Esophagus squamous epithelium (tissue), 5 donors: ENCODE results near the gene SBNO1. TPM values are rescaled to one million over a fixed set of nuclear protein-coding genes. Genes with fewer than 3 reads are reported as not detected.
"Not testable (repeated sequence)": the region's sequence is repeated elsewhere in the genome, so short reads cannot be mapped to it uniquely, and the experiment has no call there.

Experiments used
- DNase-seq: peaks from one replicate; lab custom pipeline; 2025; lab: John Stamatoyannopoulos, UW
- H3K27ac ChIP-seq, 4 donors: fragments of 200-600 bp; sonication (generic); one replicate each; pipeline ENCODE4 v1.5.1; 2016 to 2019; ENCODE audit warnings: mild to moderate bottlenecking in 1 of 4
- H3K27me3 ChIP-seq, 4 donors: fragments of 200-600 bp; sonication (generic); 1 replicate in 3 of 4; 2 replicates in 1 of 4; pipeline versions ENCODE4 v1.5.1 to v1.6.0; 2017 to 2021; ENCODE audit warnings: antibody characterized with exemption in 1 of 4
- H3K36me3 ChIP-seq, 3 donors: fragments of 200-600 bp; sonication (generic); one replicate each; pipeline ENCODE4 v1.5.1; 2016 to 2019
- H3K4me1 ChIP-seq, 3 donors: fragments of 200-600 bp; sonication (generic); one replicate each; pipeline ENCODE4 v1.5.1; 2017 to 2019
- H3K4me3 ChIP-seq, 4 donors: fragments of 200-600 bp; sonication (generic); 1 replicate in 3 of 4; 2 replicates in 1 of 4; pipeline ENCODE4 v1.5.1; 2016 to 2019; ENCODE audit warnings: mild to moderate bottlenecking in 2 of 4, moderate library complexity in 1 of 4
- H3K9me3 ChIP-seq, 3 donors: fragments of 200-600 bp; sonication (generic); one replicate each; pipeline ENCODE4 v1.5.1; 2016 to 2019
- POLR2A ChIP-seq, 4 donors: fragments of 450-650 bp; IDR thresholded peaks; one replicate each; pipeline ENCODE4 v1.6.1; 2017; ENCODE audit warnings: antibody characterized with exemption in 4 of 4, mild to moderate bottlenecking in 4 of 4, moderate library complexity in 3 of 4
- WGBS, 2 donors: methylation state at CpG; one replicate each; pipeline ENCODE4 v1.1.5; 2018; 5-methylcytosine and 5-hydroxymethylcytosine counted together
- intact Hi-C: fragments of 100-400 bp; cut with DNase I; formaldehyde crosslinking; loops from one replicate; pipeline ENCODE4 v1.15.0; 2022
- total RNA-seq, 4 donors: library from RNA; depleted of rRNA; stranded (reverse); fragments of >200 nt; gene quantifications; one replicate each; pipeline ENCODE4 v1.1.0, GENCODE V29; 2016
- TF ChIP-seq, protein P1 (sequence below), 6 experiments: fragments of 450-650 bp in 4 of 6; fragments of 200-600 bp in 2 of 6; sonication (generic) in 2 of 6; IDR thresholded peaks; one replicate each; pipeline ENCODE4 v1.5.1; 2016 to 2019; ENCODE audit warnings: antibody characterized with exemption in 6 of 6, mild to moderate bottlenecking in 4 of 6, moderate library complexity in 4 of 6
- donor health status: DM: yes; HTN: yes; CAD: no.

The SBNO1 gene
- 10 to 100 TPM; 16.8 to 26.1 (median 23.0) TPM for total RNA-seq

DNA sequence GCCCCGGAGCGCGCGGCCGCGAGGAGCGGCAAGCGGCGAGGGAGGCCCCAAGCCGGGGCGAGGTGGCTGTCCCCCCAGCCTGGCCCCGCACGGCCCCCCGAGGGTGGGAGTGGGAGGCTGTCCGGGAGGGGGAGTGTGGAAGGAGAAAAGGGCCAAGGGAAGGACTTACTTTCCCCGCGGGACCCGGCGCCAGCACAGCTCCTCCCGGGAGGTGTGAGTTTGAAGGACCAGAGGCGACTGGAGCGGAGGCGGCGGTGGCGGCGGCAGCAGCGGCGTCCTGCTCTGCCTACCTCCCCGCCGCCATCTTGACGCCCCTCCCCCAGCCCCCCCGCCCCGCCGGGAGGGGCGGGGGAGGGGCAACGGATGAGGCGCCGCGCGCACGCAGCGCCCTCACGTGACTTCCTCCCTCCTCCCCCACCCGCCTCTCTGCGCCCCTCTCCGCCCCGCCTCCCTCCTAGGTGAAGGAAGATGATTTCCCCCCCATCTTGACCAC is at the start of gene SBNO1:
SBNO1 (minus strand) TSS at position 316 of the 493 bp plus-strand sequence. CDS start 14,406 bp downstream, outside the sequence.
- Histone ChIP-seq H3K4me3 (peak within 1 kb of the TSS; percentile 79 to 97 (median 91)), H3K27ac (peak within 1 kb of the TSS; percentile 94 to 98 (median 97)), H3K4me1 (peaks cover 0 to 46% (median 15%) of the 10 kb centered on the region in 3 donors), H3K27me3 (no peaks in the 10 kb centered on the region), H3K9me3 (no peaks in the 10 kb centered on the region), H3K36me3 (peaks cover 0 to 7% (median 0%) of the 10 kb centered on the region in 3 donors)
- intact Hi-C loops, result no loop called here
- TF ChIP-seq, protein P1, sequence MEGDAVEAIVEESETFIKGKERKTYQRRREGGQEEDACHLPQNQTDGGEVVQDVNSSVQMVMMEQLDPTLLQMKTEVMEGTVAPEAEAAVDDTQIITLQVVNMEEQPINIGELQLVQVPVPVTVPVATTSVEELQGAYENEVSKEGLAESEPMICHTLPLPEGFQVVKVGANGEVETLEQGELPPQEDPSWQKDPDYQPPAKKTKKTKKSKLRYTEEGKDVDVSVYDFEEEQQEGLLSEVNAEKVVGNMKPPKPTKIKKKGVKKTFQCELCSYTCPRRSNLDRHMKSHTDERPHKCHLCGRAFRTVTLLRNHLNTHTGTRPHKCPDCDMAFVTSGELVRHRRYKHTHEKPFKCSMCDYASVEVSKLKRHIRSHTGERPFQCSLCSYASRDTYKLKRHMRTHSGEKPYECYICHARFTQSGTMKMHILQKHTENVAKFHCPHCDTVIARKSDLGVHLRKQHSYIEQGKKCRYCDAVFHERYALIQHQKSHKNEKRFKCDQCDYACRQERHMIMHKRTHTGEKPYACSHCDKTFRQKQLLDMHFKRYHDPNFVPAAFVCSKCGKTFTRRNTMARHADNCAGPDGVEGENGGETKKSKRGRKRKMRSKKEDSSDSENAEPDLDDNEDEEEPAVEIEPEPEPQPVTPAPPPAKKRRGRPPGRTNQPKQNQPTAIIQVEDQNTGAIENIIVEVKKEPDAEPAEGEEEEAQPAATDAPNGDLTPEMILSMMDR (IDR thresholded peaks at IDR 0.05), result no peak
- peak in 2 of 4 donors; percentile 83 to 87 for TF ChIP-seq POLR2A (IDR thresholded peaks at IDR 0.05)
- WGBS, 2 donors, result no CpG with 5 or more reads among the region's 47 CpGs
- DNase-seq, result peak; percentile 73

GRCh38 chr12:123410041-123410412 is 45.4 kb upstream of the SBNO1 start:
- TF ChIP-seq, protein P1 (IDR thresholded peaks at IDR 0.05), result no peak
- TF ChIP-seq POLR2A (IDR thresholded peaks at IDR 0.05), result no peak
- no peak for DNase-seq
- Histone ChIP-seq H3K27ac (peak overlapping the region in 1 of 4 donors; percentile 21), H3K36me3 (peaks cover 7 to 70% (median 30%) of the 10 kb centered on the region in 3 donors), H3K9me3 (no peaks in the 10 kb centered on the region), H3K4me1 (peaks cover 0 to 16% (median 0%) of the 10 kb centered on the region in 3 donors), H3K4me3 (no peak overlapping the region), H3K27me3 (no peaks in the 10 kb centered on the region)
- WGBS, 2 donors, result 63 to 78% methylated on average over 4 to 5 of the region's 5 CpGs
- intact Hi-C loops, result no loop called here

DNA sequence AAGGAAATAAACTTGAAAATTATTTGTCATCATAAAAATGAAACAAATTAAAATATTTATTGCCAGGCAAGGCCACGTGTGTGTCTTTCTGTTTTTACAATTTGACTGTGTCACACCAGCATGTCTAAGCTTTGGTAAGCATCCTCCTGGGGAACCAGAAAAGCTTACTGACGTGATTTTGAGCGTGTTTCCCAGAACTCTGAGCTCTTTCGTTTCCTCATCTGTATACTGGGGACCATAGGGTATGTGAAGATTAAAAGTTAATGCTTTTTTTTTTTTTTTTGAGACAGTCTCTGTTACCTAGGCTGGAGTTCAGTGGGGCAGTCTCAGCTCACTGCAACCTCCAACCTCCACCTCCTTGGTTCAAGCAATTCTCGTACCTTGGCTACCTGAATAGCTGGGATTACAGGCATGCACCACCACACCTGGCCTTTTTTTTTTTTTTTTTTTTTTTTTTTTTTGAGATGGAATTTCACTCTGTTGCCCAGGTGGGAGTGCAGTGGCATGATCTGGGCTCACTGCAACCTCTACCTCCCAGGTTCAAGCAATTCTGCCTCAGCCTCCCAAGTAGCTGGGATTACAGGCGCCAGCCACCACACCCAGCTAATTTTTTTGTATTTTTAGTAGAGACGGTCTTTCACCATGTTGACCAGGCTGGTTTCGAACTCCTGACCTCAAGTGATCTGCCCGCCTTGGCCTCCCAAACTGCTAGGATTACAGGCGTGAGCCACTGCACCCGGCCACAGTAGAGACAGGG is 44.8 kb upstream of the SBNO1 start:
- H3K9me3 ChIP-seq, intact Hi-C loops, H3K27me3 ChIP-seq, H3K4me3 ChIP-seq, DNase-seq: not testable (repeated sequence)
- WGBS, 2 donors, result 80 to 81% methylated on average over 5 to 11 of the region's 11 CpGs
- Histone ChIP-seq H3K36me3 (peaks cover 8 to 70% (median 33%) of the 10 kb centered on the region in 3 donors), H3K27ac (peak overlapping the region in 1 of 4 donors; percentile 21), H3K4me1 (peaks cover 0 to 16% (median 0%) of the 10 kb centered on the region in 3 donors)

DNA sequence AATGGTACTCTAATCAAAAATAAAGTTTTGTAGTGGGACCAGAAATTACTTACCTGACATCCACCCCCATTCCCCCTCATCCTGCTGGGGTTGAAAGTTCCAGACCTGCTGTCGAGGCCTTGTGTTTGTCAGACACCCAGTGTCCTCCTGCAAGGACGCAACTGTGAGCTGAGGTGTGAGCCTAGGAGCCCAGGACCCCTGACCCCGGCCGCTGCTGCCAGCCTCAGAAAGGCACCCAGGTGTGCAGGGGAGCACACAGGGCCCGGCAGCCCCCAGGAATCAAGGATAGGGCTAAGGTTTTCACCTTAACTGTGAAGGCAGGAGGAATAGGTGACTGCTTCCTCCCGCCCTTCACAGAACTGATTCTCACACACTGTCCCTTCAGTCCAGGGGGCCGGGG is 44.0 kb upstream of the SBNO1 start:
- Histone ChIP-seq H3K36me3 (peaks cover 16 to 71% (median 42%) of the 10 kb centered on the region in 3 donors), H3K4me1 (peaks cover 0 to 16% (median 0%) of the 10 kb centered on the region in 3 donors)
- H3K4me3 ChIP-seq, H3K9me3 ChIP-seq, H3K27ac ChIP-seq, intact Hi-C loops, H3K27me3 ChIP-seq, DNase-seq: not testable (repeated sequence)
- WGBS, 2 donors, result no CpG with 5 or more reads among the region's 7 CpGs

- H3K4me3 ChIP-seq, intact Hi-C loops, H3K27me3 ChIP-seq, H3K27ac ChIP-seq, H3K9me3 ChIP-seq, DNase-seq: not testable (repeated sequence)
- Histone ChIP-seq H3K36me3 (peaks cover 22 to 76% (median 49%) of the 10 kb centered on the region in 3 donors), H3K4me1 (peaks cover 0 to 20% (median 0%) of the 10 kb centered on the region in 3 donors)
- 71 to 74% methylated on average over 4 to 12 of the region's 15 CpGs for WGBS, 2 donors
Observed at GRCh38 chr12:123407934-123408333, 43.3 kb upstream of the SBNO1 start.

DNA sequence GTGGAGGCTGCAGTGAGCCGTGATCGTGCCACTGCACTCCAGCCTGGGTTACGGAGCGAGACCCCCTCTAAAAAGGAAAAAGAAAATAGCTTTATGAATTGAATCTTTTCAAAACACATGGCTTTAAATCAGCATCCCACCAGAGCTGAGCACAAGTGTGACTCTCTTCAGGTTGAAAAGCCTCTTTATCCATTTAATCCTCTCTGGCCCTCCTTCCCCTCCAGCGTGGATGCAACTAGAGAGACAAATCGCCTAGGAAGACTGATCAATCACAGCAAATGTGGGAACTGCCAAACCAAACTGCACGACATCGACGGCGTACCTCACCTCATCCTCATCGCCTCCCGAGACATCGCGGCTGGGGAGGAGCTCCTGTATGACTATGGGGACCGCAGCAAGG is 42.6 kb upstream of the SBNO1 start:
- H3K4me3 ChIP-seq, intact Hi-C loops, H3K27ac ChIP-seq, H3K9me3 ChIP-seq, H3K27me3 ChIP-seq, DNase-seq: not testable (repeated sequence)
- Histone ChIP-seq H3K4me1 (peaks cover 0 to 27% (median 0%) of the 10 kb centered on the region in 3 donors), H3K36me3 (peaks cover 22 to 77% (median 53%) of the 10 kb centered on the region in 3 donors)
- 81 to 92% methylated on average over 6 to 15 of the region's 15 CpGs for WGBS, 2 donors

GRCh38 chr12:123404581-123404980 is 39.9 kb upstream of the SBNO1 start:
- Histone ChIP-seq H3K27ac (no peak overlapping the region), H3K4me1 (peaks cover 0 to 27% (median 3%) of the 10 kb centered on the region in 3 donors), H3K9me3 (no peaks in the 10 kb centered on the region), H3K36me3 (peaks cover 22 to 94% (median 51%) of the 10 kb centered on the region in 3 donors), H3K4me3 (no peak overlapping the region), H3K27me3 (no peaks in the 10 kb centered on the region)
- WGBS, 2 donors, result 84 to 85% methylated on average over 9 of the region's 9 CpGs
- intact Hi-C loops, result no loop called here
- TF ChIP-seq, protein P1 (IDR thresholded peaks at IDR 0.05), result no peak
- no peak for TF ChIP-seq POLR2A (IDR thresholded peaks at IDR 0.05)
- DNase-seq, result no peak
